ENCODE results near the gene PRKCH.

- TF ChIP-seq POLR2AphosphoS5 (IDR thresholded peaks at IDR 0.05; ENCODE audit: low read depth, low read length) (no peak), REST (IDR thresholded peaks at IDR 0.05; ENCODE audit: insufficient read depth in 1 of 2, low read depth in 2 of 2, low read length in 2 of 2) (no peak), TAF1 (IDR thresholded peaks at IDR 0.05; ENCODE audit: borderline replicate concordance, insufficient read depth, low read length) (no peak), SIN3A (IDR thresholded peaks at IDR 0.05; ENCODE audit: borderline replicate concordance, insufficient read depth, low read length) (no peak)
Observed at GRCh38 chr14:61489512-61489911, 168.1 kb downstream of the PRKCH start.
